ENCODE data around the gene MC5R. TPM values are rescaled to one million over a fixed set of nuclear protein-coding genes. Genes with fewer than 3 reads are reported as not detected.
A peak's percentile ranks its signal among the peaks of the same experiment; 100 is the strongest.

MC5R gene
- total RNA-seq, 4 donors from 2014 or later: 0.38 to 0.57 TPM; not detected in 2

DNA sequence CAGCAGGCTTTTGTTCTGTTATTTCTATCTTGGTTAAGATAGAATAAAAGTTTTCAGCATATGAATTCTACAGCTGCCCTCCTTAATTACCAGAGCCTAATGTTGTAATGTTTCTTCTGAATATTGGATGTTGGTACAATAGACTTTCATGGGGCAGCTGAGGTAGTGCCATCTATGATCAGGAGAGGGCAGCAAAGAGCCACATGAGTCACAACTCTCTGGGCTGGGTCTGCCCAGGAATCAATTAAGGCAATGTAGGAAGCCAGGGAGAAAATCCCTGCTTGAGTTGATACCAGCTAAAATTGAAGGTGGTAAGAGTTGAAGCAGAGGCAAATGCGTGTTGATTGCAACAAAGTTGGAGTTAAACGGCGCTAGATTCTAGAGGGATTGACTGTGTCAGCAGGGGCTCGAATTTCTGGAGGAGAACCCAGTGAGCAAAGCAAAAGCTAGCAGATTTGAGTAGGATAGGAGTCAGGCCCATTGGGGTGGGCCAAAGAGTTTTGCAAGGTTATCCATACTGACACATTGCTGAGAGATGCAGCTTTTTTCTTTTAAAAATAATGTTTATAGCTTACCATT lies 10.6 kb upstream of the MC5R start:
- 34 to 38% methylated on average over 4 of the region's 4 CpGs for WGBS, 2 donors
- peaks cover 0 to 3% (median 0%) of the 10 kb centered on the region in 4 donors for H3K27me3 ChIP-seq
- TF ChIP-seq, protein P1, sequence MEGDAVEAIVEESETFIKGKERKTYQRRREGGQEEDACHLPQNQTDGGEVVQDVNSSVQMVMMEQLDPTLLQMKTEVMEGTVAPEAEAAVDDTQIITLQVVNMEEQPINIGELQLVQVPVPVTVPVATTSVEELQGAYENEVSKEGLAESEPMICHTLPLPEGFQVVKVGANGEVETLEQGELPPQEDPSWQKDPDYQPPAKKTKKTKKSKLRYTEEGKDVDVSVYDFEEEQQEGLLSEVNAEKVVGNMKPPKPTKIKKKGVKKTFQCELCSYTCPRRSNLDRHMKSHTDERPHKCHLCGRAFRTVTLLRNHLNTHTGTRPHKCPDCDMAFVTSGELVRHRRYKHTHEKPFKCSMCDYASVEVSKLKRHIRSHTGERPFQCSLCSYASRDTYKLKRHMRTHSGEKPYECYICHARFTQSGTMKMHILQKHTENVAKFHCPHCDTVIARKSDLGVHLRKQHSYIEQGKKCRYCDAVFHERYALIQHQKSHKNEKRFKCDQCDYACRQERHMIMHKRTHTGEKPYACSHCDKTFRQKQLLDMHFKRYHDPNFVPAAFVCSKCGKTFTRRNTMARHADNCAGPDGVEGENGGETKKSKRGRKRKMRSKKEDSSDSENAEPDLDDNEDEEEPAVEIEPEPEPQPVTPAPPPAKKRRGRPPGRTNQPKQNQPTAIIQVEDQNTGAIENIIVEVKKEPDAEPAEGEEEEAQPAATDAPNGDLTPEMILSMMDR (IDR thresholded peaks at IDR 0.05): peak; percentile 44 to 80 (median 74)
- TF ChIP-seq POLR2A (IDR thresholded peaks at IDR 0.05): no peak

DNA sequence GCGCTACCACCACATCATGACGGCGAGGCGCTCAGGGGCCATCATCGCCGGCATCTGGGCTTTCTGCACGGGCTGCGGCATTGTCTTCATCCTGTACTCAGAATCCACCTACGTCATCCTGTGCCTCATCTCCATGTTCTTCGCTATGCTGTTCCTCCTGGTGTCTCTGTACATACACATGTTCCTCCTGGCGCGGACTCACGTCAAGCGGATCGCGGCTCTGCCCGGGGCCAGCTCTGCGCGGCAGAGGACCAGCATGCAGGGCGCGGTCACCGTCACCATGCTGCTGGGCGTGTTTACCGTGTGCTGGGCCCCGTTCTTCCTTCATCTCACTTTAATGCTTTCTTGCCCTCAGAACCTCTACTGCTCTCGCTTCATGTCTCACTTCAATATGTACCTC lies 2.3 kb downstream of the MC5R start:
- Histone ChIP-seq H3K4me1 (peaks cover 0 to 10% (median 0%) of the 10 kb centered on the region in 3 donors), H3K36me3 (no peaks in the 10 kb centered on the region), H3K9me3 (no peaks in the 10 kb centered on the region), H3K4me3 (no peak overlapping the region), H3K27me3 (peaks cover 0 to 74% (median 0%) of the 10 kb centered on the region in 4 donors), H3K27ac (no peak overlapping the region)
- WGBS, 2 donors: 90 to 94% methylated on average over 26 of the region's 26 CpGs
- intact Hi-C loops (cut with DNase I): no loop called here
- no peak for DNase-seq
- TF ChIP-seq, protein P1 (IDR thresholded peaks at IDR 0.05): no peak
- TF ChIP-seq POLR2A (IDR thresholded peaks at IDR 0.05): no peak

More for the DNA sequence above, 10.6 kb upstream of the MC5R start:
- H3K27ac ChIP-seq: no peak overlapping the region
- no peaks in the 10 kb centered on the region for H3K9me3 ChIP-seq
- no peaks in the 10 kb centered on the region for H3K36me3 ChIP-seq
- H3K4me3 ChIP-seq: no peak overlapping the region
- H3K4me1 ChIP-seq: peaks cover 0 to 25% (median 6%) of the 10 kb centered on the region in 3 donors
- DNase-seq: no peak
- intact Hi-C loops (cut with DNase I): no loop called here

DNA sequence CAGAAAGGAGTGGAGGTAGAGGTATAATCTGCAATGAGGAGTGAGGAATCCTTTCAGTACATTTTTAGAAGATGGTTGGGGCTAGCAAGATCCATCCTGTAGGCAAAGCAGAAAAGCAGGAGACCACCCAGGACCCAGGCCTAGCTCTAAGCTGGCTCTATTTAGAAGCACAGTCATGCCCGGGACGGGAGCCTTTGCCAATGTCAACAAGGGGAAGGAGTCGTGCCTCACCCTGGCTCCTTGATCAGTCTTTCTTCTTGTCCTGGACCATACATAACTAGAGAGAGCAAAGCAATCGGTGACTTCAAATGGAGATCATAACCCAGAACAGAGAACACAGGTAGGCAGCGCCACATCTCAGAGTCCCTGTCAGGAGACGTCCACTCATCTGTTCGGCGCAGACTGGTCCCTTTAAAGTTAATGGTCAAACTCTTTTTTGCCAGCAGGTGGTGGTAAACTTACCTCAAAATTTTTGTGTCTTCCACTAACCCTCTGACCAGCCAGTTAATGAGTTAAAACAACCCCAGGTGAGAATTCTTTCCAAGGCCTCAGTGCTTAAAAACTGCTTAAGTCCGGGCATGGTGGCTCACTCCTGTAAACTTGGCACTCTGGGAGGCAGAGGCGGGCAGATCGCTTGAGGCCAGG lies 8.0 kb downstream of the MC5R start:
- H3K36me3 ChIP-seq: no peaks in the 10 kb centered on the region
- WGBS, 2 donors: 63 to 69% methylated on average over 6 to 7 of the region's 11 CpGs
- no peak overlapping the region for H3K4me3 ChIP-seq
- H3K27ac ChIP-seq: no peak overlapping the region
- DNase-seq: no peak
- peaks cover 0 to 61% (median 0%) of the 10 kb centered on the region in 4 donors for H3K27me3 ChIP-seq
- intact Hi-C loops (cut with DNase I): no loop called here
- no peaks in the 10 kb centered on the region for H3K9me3 ChIP-seq
- TF ChIP-seq POLR2A (IDR thresholded peaks at IDR 0.05): no peak
- TF ChIP-seq, protein P1 (IDR thresholded peaks at IDR 0.05): peak in 1 of 6 experiments; percentile 8
- H3K4me1 ChIP-seq: no peaks in the 10 kb centered on the region

DNA sequence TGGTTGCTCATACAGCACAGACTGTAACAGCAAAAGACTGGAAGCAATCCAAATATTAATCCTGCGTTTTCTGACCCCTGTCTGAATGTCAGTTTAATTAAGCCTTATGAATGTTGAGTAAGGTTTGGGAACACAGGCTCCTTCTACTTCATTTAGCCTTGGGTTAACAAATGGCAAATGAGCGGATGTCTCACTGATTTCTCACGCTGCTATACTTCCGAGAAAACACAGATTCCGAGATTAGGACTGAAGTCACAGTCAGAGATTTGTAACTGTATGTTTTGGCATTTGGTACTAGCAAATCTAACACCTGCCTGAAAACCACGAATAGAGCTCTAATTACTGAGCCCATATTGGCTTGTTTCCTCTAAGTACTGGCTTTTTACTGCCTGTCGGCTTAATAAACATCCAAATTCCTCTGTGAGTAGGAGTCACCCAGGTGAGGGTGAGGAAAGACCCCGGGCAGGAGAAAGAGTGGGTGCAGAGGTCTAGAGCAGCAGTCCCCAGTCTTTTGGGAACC lies 10.6 kb downstream of the MC5R start:
- H3K4me3 ChIP-seq: no peak overlapping the region
- peaks cover 0 to 45% (median 0%) of the 10 kb centered on the region in 4 donors for H3K27me3 ChIP-seq
- intact Hi-C loops (cut with DNase I): no loop called here
- H3K4me1 ChIP-seq: no peaks in the 10 kb centered on the region
- no peak for DNase-seq
- H3K36me3 ChIP-seq: no peaks in the 10 kb centered on the region
- TF ChIP-seq POLR2A (IDR thresholded peaks at IDR 0.05): no peak
- TF ChIP-seq, protein P1 (IDR thresholded peaks at IDR 0.05): no peak
- WGBS, 2 donors: 56 to 57% methylated on average over 7 to 8 of the region's 8 CpGs
- H3K27ac ChIP-seq: no peak overlapping the region
- H3K9me3 ChIP-seq: no peaks in the 10 kb centered on the region

DNA sequence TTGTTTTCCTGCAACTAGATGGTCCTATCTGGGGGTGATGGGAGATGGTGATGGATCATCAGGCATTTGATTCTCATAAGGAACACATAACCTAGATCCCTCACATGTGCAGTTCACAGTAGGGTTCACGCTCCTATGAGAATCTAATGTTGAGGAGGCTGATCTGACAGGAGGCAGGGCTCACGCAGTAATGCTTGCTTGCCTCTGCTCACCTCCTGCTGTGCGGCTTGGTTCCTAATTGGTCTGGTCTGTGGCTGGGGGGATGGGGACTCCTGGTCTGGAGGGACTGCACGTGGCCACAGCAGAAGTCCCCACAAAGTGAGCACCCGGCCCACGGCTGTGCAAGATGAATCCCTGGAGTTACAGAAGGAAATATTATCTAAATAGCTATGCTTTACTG lies 11.3 kb downstream of the MC5R start:
- WGBS, 2 donors: 42 to 73% methylated on average over 2 to 3 of the region's 6 CpGs
- H3K36me3 ChIP-seq: no peaks in the 10 kb centered on the region
- H3K4me3 ChIP-seq: no peak overlapping the region
- DNase-seq: no peak
- peaks cover 0 to 40% (median 0%) of the 10 kb centered on the region in 4 donors for H3K27me3 ChIP-seq
- H3K9me3 ChIP-seq: no peaks in the 10 kb centered on the region
- TF ChIP-seq, protein P1 (IDR thresholded peaks at IDR 0.05): no peak
- TF ChIP-seq POLR2A (IDR thresholded peaks at IDR 0.05): no peak
- no peak overlapping the region for H3K27ac ChIP-seq
- H3K4me1 ChIP-seq: no peaks in the 10 kb centered on the region
- intact Hi-C loops (cut with DNase I): no loop called here
